CD4-positive, alpha-beta T cell treated with Interleukin-2 at 100 ng/mL for 4 hours (primary cell): Measurements from ENCODE around the gene TMEM52.
"Not testable (repeated sequence)": the region's sequence is repeated elsewhere in the genome, so short reads cannot be mapped to it uniquely, and the experiment has no call there.

Source experiments
- DNase-seq: peaks from one replicate; pipeline ENCODE4 v3.0.0-alpha.2; 2020; ENCODE audit warnings: low spot score

The TMEM52 gene

GRCh38 chr1:1893997-1894353 lies 25.1 kb downstream of the TMEM52 start:
- no peak for DNase-seq

- no peak for DNase-seq
Observed at GRCh38 chr1:1893291-1893985, 25.6 kb downstream of the TMEM52 start.

GRCh38 chr1:1892763-1893120 lies 26.3 kb downstream of the TMEM52 start:
- no peak for DNase-seq

GRCh38 chr1:1892079-1892762 lies 26.9 kb downstream of the TMEM52 start:
- DNase-seq, result no peak

GRCh38 chr1:1891349-1892078 lies 27.6 kb downstream of the TMEM52 start:
- DNase-seq, result peak; percentile 62

- DNase-seq, result peak; percentile 89
Observed at GRCh38 chr1:1890506-1891348, 28.4 kb downstream of the TMEM52 start, which contains the start of gene GNB1. TSS of gene GNB1 (minus strand) at chr1:1891087. CDS start at chr1:1825453, 65,634 bp downstream.

- peak; percentile 29 for DNase-seq
Observed at GRCh38 chr1:1889847-1890505, 29.1 kb downstream of the TMEM52 start.

- no peak for DNase-seq
Observed at GRCh38 chr1:1889090-1889750, 29.9 kb downstream of the TMEM52 start.

- DNase-seq, result not testable (repeated sequence)
Observed at GRCh38 chr1:1883890-1884289, 35.2 kb downstream of the TMEM52 start.

- no peak for DNase-seq
Observed at GRCh38 chr1:1883092-1883873, 35.8 kb downstream of the TMEM52 start.

GRCh38 chr1:1881727-1882126 lies 37.4 kb downstream of the TMEM52 start:
- DNase-seq, result no peak

- no peak for DNase-seq
Observed at GRCh38 chr1:1880617-1881312, 38.3 kb downstream of the TMEM52 start.

GRCh38 chr1:1879942-1880341 lies 39.1 kb downstream of the TMEM52 start:
- DNase-seq, result no peak

- no peak for DNase-seq
Observed at GRCh38 chr1:1877865-1878436, 41.1 kb downstream of the TMEM52 start.

- no peak for DNase-seq
Observed at GRCh38 chr1:1876335-1876930, 42.6 kb downstream of the TMEM52 start.

GRCh38 chr1:1875932-1876331 lies 43.1 kb downstream of the TMEM52 start:
- DNase-seq, result no peak

- no peak for DNase-seq
Observed at GRCh38 chr1:1874901-1875300, 44.2 kb downstream of the TMEM52 start.

GRCh38 chr1:1873186-1873585 lies 45.9 kb downstream of the TMEM52 start:
- no peak for DNase-seq
